ENCODE measurements around the gene CEBPB.

DNA sequence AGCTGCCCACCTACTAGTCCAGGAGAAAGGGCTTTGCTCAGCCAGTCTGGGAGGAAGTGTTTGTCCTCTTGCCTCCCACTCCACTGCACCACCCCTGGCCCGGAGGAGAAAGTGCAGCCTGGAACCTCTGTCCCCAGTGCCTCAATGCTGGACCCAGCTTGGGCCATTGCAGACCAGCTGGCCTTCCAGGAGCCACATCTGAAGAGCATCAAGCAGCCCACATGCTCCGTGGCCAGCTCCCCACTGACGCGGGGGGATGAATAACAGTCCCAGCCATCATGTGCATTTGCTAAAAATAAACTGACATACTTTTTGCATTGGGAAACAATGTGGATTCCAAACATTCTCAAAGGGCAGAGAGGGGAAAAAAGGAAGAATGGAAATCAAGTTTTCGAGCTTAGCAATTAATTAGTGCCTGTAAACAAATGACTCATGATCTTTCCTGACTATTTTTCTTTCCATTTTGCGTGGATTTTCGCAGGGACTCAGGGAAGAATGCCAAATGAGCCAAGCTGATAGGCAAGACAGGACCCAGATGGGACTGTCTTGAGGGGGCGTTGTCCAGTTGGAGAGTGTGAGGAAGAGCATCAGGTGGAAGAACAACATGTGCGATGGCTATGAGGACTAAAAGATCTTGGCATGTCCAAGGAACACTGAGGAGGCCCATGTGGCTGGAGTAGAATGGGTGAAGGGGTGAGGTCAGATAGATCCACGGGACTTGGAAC is 34.1 kb downstream of the CEBPB start:
- TF ChIP-seq, protein P1, sequence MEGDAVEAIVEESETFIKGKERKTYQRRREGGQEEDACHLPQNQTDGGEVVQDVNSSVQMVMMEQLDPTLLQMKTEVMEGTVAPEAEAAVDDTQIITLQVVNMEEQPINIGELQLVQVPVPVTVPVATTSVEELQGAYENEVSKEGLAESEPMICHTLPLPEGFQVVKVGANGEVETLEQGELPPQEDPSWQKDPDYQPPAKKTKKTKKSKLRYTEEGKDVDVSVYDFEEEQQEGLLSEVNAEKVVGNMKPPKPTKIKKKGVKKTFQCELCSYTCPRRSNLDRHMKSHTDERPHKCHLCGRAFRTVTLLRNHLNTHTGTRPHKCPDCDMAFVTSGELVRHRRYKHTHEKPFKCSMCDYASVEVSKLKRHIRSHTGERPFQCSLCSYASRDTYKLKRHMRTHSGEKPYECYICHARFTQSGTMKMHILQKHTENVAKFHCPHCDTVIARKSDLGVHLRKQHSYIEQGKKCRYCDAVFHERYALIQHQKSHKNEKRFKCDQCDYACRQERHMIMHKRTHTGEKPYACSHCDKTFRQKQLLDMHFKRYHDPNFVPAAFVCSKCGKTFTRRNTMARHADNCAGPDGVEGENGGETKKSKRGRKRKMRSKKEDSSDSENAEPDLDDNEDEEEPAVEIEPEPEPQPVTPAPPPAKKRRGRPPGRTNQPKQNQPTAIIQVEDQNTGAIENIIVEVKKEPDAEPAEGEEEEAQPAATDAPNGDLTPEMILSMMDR (IDR thresholded peaks at IDR 0.05; ENCODE audit: low read length) = no peak
- TF ChIP-seq EZH2phosphoT487 (IDR thresholded peaks at IDR 0.05; ENCODE audit: low read length) = no peak
